GM13976 (cell line): Measurements from ENCODE around the gene OR5H1.

Source experiments
- DNase-seq: peaks from one replicate; pipeline ENCODE4 v3.0.0; 2012; ENCODE audit warnings: low spot score
- in situ Hi-C: fragments of 300-500 bp; cut with MboI; formaldehyde crosslinking; loops from one replicate; pipeline ENCODE4 v1.12.0; 2022; ENCODE audit warnings: low sequenced_read_pairs, mixed read lengths, inconsistent platforms; ENCODE audit not compliant: unreplicated experiment
- TF ChIP-seq, protein P1 (sequence below): IDR thresholded peaks from 2 replicates; pipeline ENCODE4 v1.5.1; 2012; ENCODE audit warnings: borderline replicate concordance, mild to moderate bottlenecking; ENCODE audit not compliant: insufficient read depth; ENCODE audit errors: extremely low read depth, missing control alignments, control extremely low read depth

The OR5H1 gene

DNA sequence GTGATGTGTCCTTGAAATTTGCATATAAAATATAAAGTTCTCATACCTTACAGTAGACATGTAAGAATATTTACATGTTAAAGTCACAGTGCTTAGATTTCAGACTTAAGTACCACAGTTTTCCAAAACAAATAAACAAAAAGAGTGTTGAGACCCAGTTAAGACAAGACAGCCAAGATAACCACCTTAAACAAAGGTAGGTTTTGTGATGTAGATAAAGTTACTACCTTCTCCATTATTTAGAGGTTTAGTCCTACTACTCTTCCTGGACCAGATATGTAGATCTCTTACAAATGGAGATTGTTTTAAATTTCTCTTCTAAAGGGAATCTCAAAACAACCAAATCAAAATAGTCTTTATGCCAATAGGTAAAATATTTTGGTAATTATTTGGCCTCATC lies 51.7 kb downstream of the OR5H1 start:
- in situ Hi-C loops = no loop called here
- DNase-seq = no peak
- TF ChIP-seq, protein P1, sequence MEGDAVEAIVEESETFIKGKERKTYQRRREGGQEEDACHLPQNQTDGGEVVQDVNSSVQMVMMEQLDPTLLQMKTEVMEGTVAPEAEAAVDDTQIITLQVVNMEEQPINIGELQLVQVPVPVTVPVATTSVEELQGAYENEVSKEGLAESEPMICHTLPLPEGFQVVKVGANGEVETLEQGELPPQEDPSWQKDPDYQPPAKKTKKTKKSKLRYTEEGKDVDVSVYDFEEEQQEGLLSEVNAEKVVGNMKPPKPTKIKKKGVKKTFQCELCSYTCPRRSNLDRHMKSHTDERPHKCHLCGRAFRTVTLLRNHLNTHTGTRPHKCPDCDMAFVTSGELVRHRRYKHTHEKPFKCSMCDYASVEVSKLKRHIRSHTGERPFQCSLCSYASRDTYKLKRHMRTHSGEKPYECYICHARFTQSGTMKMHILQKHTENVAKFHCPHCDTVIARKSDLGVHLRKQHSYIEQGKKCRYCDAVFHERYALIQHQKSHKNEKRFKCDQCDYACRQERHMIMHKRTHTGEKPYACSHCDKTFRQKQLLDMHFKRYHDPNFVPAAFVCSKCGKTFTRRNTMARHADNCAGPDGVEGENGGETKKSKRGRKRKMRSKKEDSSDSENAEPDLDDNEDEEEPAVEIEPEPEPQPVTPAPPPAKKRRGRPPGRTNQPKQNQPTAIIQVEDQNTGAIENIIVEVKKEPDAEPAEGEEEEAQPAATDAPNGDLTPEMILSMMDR = no peak

DNA sequence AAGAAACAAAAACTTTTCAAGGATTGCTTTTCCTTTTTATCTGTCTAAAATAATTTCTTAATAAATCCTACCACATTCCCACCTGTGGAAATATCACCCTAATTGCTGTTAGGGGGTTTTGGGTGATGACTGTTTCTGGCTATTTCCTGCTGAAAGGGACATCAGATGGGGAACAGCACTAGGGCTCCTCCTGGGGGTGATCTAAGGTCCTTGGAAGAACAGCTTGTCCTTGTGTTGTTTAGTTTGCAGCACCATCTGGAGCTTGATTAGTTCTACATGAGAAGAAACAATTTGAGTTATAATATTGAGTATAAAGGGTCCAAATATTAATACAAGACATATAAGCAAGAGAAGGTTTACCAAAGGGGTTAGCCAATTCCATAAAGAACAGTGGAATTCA lies 54.7 kb downstream of the OR5H1 start:
- in situ Hi-C loops = no loop called here
- TF ChIP-seq, protein P1 = no peak
- DNase-seq = no peak
